ENCODE measurements around the gene PRKAG2.
"Not testable (repeated sequence)": the region's sequence is repeated elsewhere in the genome, so short reads cannot be mapped to it uniquely, and the experiment has no call there.

The PRKAG2 gene

DNA sequence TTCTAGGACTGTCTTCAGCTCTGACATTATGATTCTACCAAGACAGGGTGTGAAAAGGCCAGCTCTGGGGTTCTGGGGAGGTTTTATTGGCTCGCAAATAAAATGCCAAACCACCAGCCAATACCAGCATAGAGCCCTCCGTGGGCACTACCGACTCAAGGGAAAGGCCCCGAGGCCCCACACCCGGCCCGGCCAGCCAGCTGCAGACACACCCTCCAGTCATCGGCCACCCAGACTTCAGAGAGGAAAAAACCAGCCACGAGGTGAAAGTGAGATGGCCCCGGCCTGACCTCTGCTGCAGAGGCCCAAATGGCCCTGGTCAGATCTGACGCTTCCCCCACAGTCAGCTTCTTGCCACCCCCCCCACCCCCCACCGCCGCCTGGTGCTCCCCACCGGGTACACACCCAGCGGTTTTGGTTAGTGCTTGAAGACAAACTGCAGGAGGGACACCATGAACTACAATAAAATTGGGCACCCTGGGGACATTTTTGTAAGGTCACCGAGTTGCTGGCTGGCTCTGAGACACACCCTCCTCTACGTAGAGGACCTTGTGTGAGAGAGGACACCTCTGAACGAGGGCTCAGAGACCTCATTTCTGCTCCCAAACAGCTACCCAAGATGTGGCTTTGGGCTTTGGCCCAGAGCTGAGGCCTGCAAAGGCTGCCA, 79.9 kb downstream of the PRKAG2 start:
- DNase-seq: no peak

DNA sequence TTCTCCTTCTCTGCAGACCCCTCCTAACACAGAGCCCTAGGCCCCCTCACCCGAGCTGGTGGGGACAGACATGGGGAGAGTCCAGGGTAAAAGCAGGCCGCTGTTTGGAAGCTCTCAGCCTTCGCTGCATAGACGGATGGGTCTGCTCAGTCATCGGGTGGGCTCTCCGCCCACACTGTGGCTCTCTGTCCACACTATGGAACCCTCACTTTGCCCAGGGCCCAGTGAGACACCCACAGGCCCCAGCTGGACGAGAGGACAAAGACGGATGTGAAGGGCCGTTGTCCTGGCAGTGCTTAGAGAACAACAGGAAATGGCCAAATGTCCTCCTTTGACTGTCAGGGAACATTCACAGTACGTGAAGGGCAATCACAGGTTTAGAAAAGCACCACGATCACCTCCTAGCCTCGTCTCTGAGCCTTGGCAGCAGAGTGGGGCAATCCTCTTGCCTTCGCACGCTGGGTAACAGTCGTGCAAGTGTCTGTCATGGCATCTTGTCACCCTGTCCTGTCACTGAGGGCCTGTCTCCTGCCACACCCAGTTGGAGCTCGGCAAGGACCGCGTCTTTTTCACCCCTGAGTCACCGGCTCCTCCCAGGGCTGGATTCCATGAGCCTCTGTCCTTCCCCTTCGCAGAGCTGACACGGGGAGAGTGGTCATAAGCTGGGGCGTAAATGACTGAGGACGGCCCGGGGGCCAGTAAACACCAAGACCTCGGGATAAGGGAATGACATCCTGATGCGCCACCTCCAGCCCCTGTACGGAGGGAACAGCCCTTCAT, 80.6 kb downstream of the PRKAG2 start:
- DNase-seq: no peak

DNA sequence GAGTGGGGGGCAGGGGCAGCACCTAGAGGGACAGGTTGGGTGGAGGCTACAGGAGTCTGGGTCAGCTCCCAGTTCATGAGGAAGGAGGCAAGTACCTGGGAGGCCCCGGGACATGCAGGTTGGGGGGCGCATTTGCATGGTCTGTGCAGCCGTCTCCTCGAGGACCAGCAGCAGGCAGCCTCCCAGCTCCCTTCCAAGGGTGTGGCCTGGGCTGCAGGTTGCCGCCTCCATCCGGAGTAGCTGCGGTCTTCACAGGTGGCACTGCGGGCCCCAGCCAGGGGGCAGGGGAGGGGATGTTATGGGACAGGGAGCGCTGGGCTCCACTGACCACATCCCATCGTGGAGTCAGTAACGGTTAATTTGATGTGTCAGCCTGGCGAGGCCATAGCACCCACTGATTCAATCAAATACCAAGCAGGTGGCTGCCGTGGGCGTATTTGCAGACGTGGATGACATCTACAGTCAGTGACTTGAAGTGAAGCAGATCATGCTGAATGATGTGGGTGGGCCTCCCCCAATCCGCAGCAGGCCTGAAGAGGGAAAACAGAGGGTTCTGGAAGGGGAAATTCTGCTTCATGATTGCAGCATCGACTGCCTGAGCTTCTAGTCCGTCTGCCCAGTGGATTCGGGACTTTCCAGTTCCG, 81.6 kb downstream of the PRKAG2 start:
- no peak for DNase-seq

DNA sequence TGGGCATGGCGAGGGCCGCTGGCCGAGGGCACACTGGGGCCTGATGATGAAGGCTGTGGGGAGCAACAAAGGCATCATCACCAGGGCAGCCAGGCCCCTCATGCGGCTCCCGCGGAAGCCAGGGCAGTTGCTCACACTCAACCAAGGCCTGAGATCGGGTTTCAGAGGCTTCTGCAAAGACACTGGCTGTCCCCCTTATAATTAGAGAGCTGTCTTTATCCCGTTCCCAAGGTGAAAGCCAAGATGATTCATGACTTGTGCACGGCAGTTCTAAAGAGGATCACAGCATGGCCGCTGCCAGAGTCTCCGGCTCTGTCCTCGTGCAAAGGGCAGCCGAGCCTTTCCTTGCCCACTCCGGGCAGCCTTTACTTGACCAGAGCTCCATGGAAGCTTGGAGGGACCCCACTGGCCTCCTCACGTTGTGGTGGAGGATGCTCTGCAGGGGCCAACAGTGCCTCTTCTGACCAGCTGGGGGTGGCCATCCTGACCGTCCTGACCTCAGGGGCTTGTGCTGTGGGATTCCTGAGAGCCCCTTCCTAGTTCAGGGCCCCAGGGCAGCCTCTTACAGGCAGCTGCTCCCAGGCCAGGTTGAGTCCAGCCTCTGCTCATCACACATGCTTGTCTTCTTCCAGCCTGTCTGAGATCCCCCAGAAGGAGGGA, 82.3 kb downstream of the PRKAG2 start:
- DNase-seq: no peak

DNA sequence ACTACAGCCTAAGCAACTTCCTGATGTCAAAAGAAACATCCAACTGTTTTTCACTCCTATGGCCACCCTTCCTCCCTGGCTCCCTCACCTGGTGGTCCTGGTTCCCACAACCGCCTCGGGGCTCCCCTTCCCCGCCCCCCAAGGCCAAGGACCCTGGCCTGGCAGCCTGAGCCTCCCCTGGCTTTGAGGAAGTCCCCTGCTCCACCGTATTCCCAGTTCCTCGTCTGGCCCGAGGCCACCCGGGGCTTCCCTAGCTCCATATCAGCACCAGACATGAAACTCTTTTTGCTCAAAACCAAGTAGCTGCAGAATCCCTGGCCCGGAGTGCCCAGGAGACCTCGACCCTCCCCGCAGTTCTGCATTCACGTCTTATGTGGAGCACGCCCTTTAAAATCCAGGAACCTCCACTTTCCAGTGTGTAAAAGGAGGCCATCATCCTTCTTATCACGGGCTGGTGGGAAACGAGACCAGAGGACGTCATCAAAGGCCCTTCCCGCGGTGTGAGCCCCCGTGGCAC, 82.9 kb downstream of the PRKAG2 start:
- no peak for DNase-seq

DNA sequence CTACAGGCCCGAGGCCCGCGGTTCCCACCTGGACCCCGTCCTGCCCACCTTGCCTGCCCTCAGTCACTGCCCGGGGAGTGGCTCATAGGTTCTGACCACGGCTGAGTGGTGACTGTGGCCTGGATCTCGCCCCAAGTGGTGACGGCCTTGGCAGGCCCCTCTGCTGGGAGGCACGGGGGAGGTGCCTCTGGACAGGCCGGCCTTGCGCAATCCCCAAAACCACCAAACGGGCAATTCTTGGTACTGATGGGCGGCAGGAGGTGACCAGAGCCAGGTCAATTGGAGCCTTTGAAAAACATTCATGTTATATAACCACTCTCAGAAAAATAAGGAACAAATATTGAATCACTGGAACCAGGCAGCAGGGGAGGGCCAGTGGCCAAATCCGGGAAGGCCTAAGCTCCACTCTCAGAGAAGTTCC, 83.4 kb downstream of the PRKAG2 start:
- DNase-seq: peak; percentile 36

DNA sequence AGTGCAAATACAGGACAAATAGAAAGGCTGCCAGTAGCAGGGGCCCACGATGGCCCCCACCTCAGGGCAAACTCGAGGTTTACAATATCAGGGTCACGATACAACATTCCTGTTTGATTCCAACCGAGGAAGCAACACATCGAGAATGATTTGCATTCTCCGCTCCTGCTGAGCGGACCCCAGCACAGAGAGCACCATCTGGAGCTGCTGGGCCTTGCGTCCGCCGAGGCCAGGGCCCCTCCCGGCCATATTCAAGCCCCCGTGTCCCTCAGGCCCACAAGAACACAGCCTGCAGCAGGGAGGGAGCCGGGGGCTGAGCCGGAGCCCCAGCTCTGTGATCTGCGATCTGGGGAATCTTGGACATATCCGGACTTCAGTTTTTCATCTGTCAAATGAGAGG, 84.3 kb downstream of the PRKAG2 start:
- DNase-seq: no peak

DNA sequence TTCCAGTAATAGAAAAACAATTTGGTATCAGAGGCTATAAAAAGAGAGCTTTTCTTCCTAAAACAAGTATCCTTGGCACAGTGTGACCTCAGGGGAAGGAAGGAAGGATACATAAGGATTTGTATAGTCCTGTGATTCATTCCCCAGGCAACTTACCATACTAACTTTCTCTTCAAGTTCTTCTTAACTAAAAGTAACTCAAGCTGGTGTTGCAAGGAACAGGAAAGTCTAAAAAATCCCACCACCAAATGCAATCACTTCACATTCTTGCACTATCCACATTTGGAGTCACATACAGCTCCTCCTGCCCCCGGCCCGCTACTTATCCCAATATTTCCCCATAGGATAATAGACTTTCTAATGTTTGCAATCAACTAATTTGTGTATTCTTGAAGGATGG, 84.8 kb downstream of the PRKAG2 start:
- no peak for DNase-seq

DNA sequence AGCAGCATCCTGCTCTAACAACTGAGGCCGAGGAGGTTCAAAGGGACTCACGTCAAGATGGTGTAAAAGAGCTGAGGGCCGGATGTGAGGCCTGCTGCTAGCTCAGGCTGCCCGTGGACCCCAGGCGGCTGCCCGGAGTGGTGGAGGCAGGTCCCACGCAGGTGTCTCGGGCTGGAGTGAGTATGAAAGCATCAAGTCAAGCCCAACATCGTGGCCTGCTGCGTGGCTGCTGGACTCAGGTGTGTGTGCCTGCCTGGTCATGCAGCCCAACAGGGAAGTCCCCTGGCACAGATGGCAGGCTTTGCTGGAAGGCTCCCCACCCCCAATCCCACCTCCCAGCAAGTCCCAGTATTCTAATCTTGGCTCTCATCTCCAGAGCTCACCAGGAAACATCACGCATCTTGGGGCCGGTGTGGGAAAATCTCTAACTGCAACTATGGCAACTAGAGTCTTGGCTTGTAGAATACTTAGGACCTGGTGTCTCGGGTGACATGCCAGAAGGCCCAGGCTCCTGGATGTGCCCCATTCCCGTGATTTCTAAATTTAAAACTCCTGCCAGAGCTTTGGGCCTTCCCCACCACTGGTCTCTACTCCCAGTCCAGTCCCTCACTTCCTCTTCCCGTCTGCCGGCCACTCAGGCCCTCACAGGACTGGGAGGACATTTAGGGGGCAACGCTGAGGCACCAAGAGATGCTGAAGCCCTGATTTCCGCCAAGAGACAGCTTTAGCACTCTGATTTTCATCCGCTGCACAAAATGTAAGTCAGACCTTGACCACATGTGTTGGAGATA, 85.9 kb downstream of the PRKAG2 start:
- DNase-seq: no peak

DNA sequence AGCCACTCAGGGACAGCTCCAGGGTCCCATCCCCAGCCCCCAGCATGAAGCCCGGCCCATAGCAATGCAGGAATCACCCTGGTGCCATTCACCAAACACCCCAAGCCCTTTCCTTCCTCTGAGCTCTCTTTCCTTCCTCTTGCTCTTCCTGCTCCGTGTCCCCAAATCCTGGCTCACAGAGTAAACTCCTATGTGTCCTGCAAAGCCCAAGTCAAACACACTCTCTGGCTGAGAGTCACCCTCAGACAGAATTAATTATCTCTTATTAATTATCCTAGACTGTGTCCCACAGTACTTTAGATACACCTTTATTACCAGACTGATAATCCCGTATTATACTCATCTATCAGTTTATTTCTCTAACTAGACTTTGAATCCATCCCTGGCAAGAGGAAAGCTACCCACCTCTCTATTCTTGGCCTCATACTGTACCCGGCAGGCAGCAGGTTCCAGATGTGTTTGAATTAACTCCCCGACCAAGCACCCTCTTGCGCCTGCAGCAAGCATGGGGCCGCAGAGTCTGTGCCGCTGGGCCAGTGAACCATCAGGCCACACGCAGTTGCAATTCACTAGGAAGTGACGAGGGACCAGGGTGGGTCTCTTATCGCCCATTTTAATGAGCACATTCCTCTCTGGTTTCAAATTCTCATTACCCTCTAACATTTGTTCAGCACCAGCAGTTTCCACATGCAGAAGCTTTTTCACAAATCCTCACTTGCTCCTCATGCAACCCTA, 86.7 kb downstream of the PRKAG2 start:
- DNase-seq: no peak

DNA sequence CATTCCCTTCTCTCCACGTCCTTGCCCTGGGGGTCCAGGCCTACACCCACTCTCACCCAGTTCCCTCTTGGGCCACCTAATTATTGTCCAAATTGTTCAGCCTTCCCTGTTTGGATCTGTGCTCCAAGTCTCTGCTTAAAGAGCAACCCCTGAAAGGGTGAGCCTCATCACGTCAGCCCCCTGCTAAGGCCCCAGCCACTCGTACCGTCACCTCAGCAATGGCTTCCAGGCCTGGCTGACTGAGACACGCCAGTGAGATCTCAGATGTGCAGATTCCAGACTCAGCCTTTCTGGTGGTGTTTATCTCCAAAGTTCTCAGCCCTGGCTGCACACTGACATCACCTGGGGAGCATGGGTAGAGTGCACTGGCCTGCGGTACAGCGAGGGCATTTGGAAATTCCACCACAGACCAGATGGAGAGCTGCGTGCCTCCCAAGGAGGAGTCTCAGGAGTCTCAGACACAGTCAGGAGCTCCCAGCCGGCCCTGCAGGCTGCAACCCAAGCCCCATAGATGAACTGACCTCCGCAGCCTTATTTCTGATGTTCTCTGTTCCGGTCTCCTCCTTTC, 87.5 kb downstream of the PRKAG2 start:
- no peak for DNase-seq

DNA sequence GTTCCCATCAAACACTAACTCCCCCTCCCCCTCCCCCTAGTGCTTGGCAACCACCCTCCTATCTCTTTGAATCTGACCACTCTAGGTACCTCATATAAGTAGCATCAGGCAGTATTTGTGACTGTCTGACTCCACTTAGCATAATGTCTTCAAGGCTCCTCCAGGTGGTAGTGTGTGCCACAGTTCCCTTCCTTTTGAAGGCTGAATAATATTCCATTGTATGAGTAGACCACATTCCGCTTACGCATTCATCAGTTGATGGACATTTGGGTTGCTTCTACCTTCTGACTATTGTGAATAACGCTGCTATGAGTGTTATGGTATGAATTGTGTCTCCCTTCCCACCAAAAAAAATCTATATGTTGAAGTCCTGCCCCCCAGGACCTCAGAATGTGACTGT, 89.6 kb downstream of the PRKAG2 start:
- DNase-seq: no peak

DNA sequence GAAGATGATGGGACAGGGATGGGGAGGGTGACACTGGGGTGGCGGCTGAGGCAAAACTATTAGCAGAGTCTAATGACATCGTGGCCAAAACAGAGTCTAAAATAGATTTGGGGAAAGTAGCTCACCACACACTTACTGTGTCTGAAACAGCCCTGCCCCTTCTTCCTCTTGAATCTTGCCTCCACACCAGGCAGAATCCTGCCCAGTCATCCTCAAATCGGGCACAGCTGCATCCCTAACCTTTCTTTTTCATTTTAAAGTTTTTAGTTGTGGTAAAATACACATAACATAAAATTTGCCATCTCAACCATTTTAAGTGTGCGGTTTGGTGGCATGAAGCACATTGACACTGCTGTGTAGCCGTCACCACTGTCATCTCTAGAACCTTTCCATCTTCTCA, 90.0 kb downstream of the PRKAG2 start:
- DNase-seq: no peak

DNA sequence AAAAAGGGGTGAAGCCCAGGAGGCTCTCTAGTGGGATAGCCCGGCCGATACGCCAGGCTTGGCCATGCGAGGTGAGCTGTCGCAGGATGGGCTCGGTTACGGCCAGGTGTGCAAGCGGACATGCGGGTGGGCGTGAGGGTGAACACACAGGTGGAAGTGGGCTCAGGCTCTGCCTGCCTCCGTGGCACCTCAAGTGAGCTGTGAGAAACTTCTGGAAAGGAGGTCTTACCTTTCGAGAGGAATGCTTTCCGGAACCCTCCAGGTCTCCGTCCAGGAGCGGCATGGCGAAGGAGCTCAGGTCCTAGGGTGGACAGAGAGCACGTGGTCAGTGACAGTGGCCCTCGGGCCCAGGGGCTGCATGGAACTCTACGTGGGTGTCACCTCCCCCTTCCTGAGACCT, 90.7 kb downstream of the PRKAG2 start:
- no peak for DNase-seq

DNA sequence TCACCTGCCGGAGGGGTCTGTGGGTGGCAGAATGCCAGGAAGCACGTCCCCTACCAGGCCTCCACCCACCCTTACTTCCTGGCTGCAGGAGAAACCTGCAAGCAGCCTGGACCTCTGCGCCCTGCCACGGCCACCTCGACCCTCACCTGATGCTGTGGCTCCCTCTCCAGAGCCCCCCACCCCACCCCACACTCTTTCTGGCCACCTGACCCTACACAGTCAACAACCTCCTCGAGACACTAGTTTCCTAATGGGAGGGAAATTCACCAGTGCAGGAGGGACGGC, 91.3 kb downstream of the PRKAG2 start:
- no peak for DNase-seq

DNA sequence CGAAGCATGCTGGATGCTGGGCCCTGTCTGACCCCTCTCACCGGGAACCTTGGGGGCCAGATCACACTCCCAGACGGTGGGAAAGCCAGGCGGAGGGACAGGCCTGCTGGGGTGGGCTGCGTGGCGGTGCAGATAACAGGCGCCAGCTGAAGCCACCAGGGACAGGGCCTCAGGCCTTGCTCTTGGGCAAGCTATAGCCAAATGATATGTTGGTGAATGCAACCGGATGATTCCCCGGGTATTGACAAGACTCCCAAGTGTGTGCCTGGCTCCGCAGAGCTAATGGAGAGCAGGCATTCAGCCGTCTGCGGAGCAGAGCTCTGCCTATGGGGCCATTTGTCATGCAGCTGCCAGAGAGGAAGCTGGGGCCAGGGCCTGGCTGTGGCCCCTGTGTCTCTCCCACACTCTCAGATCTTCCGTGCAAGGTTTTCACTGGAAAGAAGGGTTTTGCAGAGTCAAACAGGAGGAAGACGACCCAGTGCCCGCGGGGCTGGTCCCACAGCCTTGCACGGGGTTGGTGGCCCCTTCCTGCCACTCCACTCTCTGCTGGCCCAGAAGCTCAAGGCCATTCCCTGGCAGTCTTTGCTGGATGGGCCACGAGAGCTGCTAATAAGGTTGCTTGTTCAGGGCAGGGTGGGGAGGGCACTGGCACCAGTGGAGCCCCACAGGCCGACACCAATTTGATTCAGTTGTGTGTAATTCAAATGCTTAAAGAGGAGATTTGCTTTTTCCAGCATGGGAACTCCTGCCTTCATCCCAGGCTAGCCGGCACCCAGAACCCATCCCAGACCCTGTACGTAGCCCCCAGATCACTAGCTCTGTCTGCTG, 91.8 kb downstream of the PRKAG2 start:
- no peak for DNase-seq

DNA sequence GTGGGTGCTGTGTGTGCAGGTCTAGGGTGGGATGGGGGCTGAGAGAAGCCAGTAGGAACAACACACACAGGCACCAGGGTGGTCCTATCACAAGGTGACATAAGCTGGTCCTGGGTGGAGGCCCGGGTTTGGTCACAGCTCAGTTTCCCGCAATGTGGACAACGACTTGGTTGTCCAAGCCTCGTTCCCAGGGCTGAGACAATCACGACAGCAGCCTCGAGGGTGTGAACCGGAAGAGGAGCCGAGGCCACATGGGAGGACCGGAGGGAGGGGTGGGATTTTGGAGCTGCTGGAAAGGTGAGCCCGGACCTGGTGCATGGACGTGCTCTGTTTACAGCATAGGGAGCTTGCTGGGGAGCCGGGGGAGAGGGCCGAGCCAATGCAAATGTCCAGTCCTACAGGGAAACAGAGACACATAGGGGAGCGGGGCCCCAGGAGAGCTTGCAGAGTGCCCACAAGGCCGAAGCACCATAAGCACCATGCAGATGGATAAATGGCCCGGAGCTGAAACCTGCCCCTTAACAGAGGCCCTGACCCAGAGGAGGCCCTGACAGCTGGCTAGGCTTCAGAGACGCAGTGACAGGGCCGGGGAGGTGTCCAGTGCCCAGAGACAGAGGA, 92.8 kb downstream of the PRKAG2 start:
- no peak for DNase-seq

DNA sequence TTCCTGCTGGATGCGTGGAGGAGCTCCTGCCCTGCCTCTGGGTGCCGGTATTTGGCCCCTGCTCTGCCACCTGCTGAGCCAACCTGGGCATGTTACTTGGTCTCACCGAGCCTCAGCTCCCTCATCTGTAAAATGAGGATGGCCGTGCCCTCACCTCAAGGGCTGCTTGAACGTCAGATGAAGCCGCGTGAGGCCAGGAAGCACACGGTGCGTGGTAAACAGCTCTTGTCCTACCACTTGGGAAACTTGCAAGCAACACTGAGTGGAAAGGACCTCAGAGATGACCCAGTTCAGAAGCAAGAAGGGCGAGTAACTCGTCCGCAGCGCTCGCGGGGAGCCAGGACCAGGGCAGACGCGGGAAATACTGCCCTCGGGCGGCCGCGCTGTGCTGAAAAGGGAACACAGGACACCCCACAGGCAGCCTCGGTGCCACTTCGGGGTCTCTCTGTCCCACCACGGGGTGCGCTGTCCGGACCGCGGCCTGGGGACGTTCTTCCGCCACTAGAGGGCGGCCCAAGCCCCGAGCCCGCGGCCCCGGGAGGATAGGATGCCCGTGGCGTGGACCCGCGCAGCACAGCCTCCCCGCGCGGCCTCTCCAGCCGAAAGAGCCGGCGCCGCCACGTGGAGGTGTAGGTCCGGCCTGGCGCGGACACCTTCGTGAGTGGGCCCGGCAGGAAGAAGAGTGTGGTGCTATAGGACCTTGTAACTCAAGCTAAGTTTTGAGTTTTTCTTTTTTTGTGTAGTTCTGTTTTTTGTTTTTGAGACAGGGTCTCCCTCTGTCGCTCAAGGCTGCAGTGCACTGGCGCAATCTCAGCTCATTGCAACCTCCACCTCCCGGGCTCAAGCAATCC, 94.1 kb downstream of the PRKAG2 start:
- peak; percentile 30 for DNase-seq

DNA sequence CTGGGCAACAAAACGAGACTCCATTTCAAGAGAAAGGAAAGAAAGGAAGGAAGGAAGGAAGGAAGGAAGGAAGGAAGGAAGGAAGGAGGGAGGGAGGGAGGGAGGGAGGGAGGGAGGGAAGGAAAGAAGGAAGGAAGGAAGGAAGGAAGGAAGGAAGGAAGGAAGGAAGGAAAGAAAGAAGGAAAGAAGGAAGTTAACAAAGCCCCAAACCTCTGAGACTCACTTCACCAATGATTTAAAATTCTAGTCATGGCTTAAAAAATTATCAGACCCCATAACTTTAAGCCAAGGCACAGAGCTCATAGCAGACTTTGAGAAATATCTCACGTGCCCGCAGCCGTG, 94.7 kb downstream of the PRKAG2 start:
- DNase-seq: not testable (repeated sequence)

Measured in OCI-M1 (cell line).